Kidney (tissue), 14 donors: ENCODE measurements around the gene TTC7B. TPM values are rescaled to one million over a fixed set of nuclear protein-coding genes. Genes with fewer than 3 reads are reported as not detected.

Experiments used
- DNase-seq, 5 donors: peaks; one replicate each; pipeline ENCODE4 v3.0.0-alpha.2; 2013 to 2020
- FAIRE-seq: peaks from 2 replicates; lab custom pipeline; 2012; peaks lifted over from hg19 to GRCh38; lab: Jason Lieb, UNC
- H3K27ac ChIP-seq, 2 donors: one replicate each; pipeline ENCODE4 v1.7.0; 2013; ENCODE audit warnings: low read depth in 2 of 2, low read length in 2 of 2, inconsistent platforms in 1 of 2
- H3K27me3 ChIP-seq: one replicate; pipeline ENCODE4 v1.7.1; 2013; ENCODE audit warnings: low read length, inconsistent platforms; ENCODE audit not compliant: control insufficient read depth, insufficient read depth
- H3K36me3 ChIP-seq, 3 donors: one replicate each; pipeline versions ENCODE4 v1.7.0 to v1.7.1; 2013; ENCODE audit warnings: low read length in 3 of 3, control low read depth in 1 of 3, inconsistent platforms in 1 of 3; ENCODE audit not compliant: insufficient read depth in 3 of 3, control insufficient read depth in 2 of 3
- H3K4me1 ChIP-seq, 3 donors: one replicate each; pipeline versions ENCODE4 v1.7.0 to v1.7.1; 2013; ENCODE audit warnings: low read length in 3 of 3, inconsistent platforms in 1 of 3, low read depth in 1 of 3; ENCODE audit not compliant: control insufficient read depth in 2 of 3, insufficient read depth in 2 of 3
- H3K4me3 ChIP-seq, 3 donors: one replicate each; pipeline versions ENCODE4 v1.7.0 to v1.8.1; 2013; ENCODE audit warnings: low read length in 3 of 3, control low read depth in 1 of 3, inconsistent platforms in 1 of 3
- H3K9ac ChIP-seq, 3 donors: one replicate each; pipeline versions ENCODE4 v1.7.0 to v1.7.1; 2013; ENCODE audit warnings: low read length in 3 of 3, control low read depth in 1 of 3, inconsistent platforms in 1 of 3
- H3K9me3 ChIP-seq, 3 donors: one replicate each; pipeline versions ENCODE4 v1.7.0 to v1.7.1; 2013; ENCODE audit warnings: low read length in 3 of 3, control low read depth in 1 of 3, inconsistent platforms in 1 of 3; ENCODE audit not compliant: control insufficient read depth in 2 of 3, insufficient read depth in 1 of 3
- intact Hi-C: fragments of 100-400 bp; cut with DNase I; formaldehyde crosslinking; loops from one replicate; pipeline ENCODE4 v1.11.1; 2022
- polyA plus RNA-seq: library from polyadenylated mRNA; stranded (reverse); fragments of 350-450 nt; fragmentation: Illumina TruSeq; extraction: RNeasy Lipid Tissue Mini Kit (QIAGEN cat#74804); gene quantifications from one replicate; pipeline ENCODE4 v1.2.3, GENCODE V29; 2014; ENCODE audit warnings: low read depth, low replicate concordance; ENCODE audit not compliant: insufficient read depth
- total RNA-seq: library from RNA; stranded (reverse); fragmentation: NEBNext Ultra II Directional; extraction: Animal tissue kit (Norgen Biotek cat#: 25700); gene quantifications from one replicate; pipeline ENCODE4 v1.2.1, GENCODE V29; 2021
- TF ChIP-seq, protein P1 (sequence below): IDR thresholded peaks from 3 replicates; pipeline ENCODE4 v1.5.1; 2012; ENCODE audit warnings: mild to moderate bottlenecking, moderate library complexity, borderline replicate concordance; ENCODE audit not compliant: insufficient read depth; ENCODE audit errors: extremely low read depth
- donor health status: control.
- donor health status: control.
- donor health status: control.
- donor health status: control.
- donor health status: control.
- donor health status: DM: yes; HTN: yes; CAD: no.
- donor health status: Normal renal cell carcinoma (clear cell type).

TTC7B gene
- total and polyA plus RNA-seq, 2 donors from 2014 or later, result 23.4 to 48.3 TPM

- no peak for DNase-seq
- H3K27ac ChIP-seq, result no peak overlapping the region
- TF ChIP-seq, protein P1, sequence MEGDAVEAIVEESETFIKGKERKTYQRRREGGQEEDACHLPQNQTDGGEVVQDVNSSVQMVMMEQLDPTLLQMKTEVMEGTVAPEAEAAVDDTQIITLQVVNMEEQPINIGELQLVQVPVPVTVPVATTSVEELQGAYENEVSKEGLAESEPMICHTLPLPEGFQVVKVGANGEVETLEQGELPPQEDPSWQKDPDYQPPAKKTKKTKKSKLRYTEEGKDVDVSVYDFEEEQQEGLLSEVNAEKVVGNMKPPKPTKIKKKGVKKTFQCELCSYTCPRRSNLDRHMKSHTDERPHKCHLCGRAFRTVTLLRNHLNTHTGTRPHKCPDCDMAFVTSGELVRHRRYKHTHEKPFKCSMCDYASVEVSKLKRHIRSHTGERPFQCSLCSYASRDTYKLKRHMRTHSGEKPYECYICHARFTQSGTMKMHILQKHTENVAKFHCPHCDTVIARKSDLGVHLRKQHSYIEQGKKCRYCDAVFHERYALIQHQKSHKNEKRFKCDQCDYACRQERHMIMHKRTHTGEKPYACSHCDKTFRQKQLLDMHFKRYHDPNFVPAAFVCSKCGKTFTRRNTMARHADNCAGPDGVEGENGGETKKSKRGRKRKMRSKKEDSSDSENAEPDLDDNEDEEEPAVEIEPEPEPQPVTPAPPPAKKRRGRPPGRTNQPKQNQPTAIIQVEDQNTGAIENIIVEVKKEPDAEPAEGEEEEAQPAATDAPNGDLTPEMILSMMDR, result no peak
Observed at GRCh38 chr14:90641615-90642243, 174.5 kb downstream of the TTC7B start.

GRCh38 chr14:90641168-90641567, 175.1 kb downstream of the TTC7B start:
- Histone ChIP-seq H3K4me3 (no peak overlapping the region), H3K27me3 (no peaks in the 10 kb centered on the region), H3K4me1 (peaks cover 0 to 6% (median 5%) of the 10 kb centered on the region in 3 donors), H3K27ac (no peak overlapping the region), H3K9ac (no peak overlapping the region), H3K36me3 (peaks cover 0 to 6% (median 5%) of the 10 kb centered on the region in 3 donors), H3K9me3 (no peaks in the 10 kb centered on the region)
- intact Hi-C loops, result no loop called here
- TF ChIP-seq, protein P1, result no peak
- no peak for FAIRE-seq
- no peak for DNase-seq

More at GRCh38 chr14:90641615-90642243, 174.5 kb downstream of the TTC7B start:
- H3K27me3 ChIP-seq, result no peaks in the 10 kb centered on the region
- H3K9ac ChIP-seq, result no peak overlapping the region
- H3K9me3 ChIP-seq, result no peaks in the 10 kb centered on the region
- no peak overlapping the region for H3K4me3 ChIP-seq
- H3K4me1 ChIP-seq, result peaks cover 0 to 6% (median 5%) of the 10 kb centered on the region in 3 donors
- peaks cover 0 to 7% (median 6%) of the 10 kb centered on the region in 3 donors for H3K36me3 ChIP-seq
- intact Hi-C loops, result no loop called here
- no peak for FAIRE-seq

- Histone ChIP-seq H3K4me1 (no peaks in the 10 kb centered on the region), H3K9ac (no peak overlapping the region), H3K4me3 (no peak overlapping the region), H3K9me3 (no peaks in the 10 kb centered on the region), H3K27ac (no peak overlapping the region), H3K36me3 (peaks cover 0 to 3% (median 2%) of the 10 kb centered on the region in 3 donors), H3K27me3 (no peaks in the 10 kb centered on the region)
- FAIRE-seq (no peak), DNase-seq (no peak)
- intact Hi-C loops, result no loop called here
- TF ChIP-seq, protein P1, result no peak
Observed at GRCh38 chr14:90639641-90640040, 176.6 kb downstream of the TTC7B start.
